H1 (cell line): Measurements from ENCODE around the gene TDO2.

Source experiments
- POLR2AphosphoS5 ChIP-seq: IDR thresholded peaks from 2 replicates; pipeline ENCODE4 v1.6.1; 2011; ENCODE audit warnings: low read depth, low read length
- SP1 ChIP-seq: IDR thresholded peaks from 2 replicates; pipeline ENCODE4 v1.6.1; 2011; ENCODE audit warnings: low read depth, low read length

GRCh38 chr4:155914782-155915181 lies 11.3 kb downstream of the TDO2 start:
- TF ChIP-seq SP1 (no peak), POLR2AphosphoS5 (no peak)
